Thoracic aorta (tissue), 2 donors: ENCODE measurements around the gene UBASH3A. TPM values are rescaled to one million over a fixed set of nuclear protein-coding genes. Genes with fewer than 3 reads are reported as not detected.

Source experiments
- ATAC-seq: fragments of 150-250 bp; one replicate; pipeline ENCODE4 v1.8.0; 2017; ENCODE audit warnings: low read depth; ENCODE audit not compliant: insufficient number of reproducible peaks, low FRiP score
- DNase-seq: peaks from one replicate; pipeline ENCODE4 v3.0.0-alpha.2; 2020; ENCODE audit warnings: low spot score
- H3K27ac ChIP-seq, 2 donors: fragments of 200-600 bp; sonication (generic); 1 replicate in 1 of 2; 2 replicates in 1 of 2; pipeline ENCODE4 v1.5.1; 2016; ENCODE audit warnings: mild to moderate bottlenecking in 2 of 2, moderate library complexity in 2 of 2
- H3K27me3 ChIP-seq: fragments of 200-600 bp; sonication (generic); replicated peaks from 2 replicates; pipeline ENCODE4 v1.6.0; 2016; ENCODE audit warnings: mild to moderate bottlenecking; ENCODE audit not compliant: insufficient read depth
- H3K36me3 ChIP-seq: fragments of 200-600 bp; sonication (generic); one replicate; pipeline ENCODE4 v1.5.1; 2016
- H3K4me1 ChIP-seq, 2 donors: fragments of 200-600 bp; sonication (generic); 1 replicate in 1 of 2; 2 replicates in 1 of 2; pipeline versions ENCODE4 v1.5.1 to v1.6.0; 2016; ENCODE audit warnings: low read depth in 2 of 2, mild to moderate bottlenecking in 1 of 2; ENCODE audit not compliant: control insufficient read depth in 1 of 2
- H3K4me3 ChIP-seq: fragments of 200-600 bp; sonication (generic); 2 replicates; pipeline ENCODE4 v1.5.1; 2016; ENCODE audit warnings: mild to moderate bottlenecking
- H3K9me3 ChIP-seq: fragments of 200-600 bp; sonication (generic); 2 replicates; pipeline ENCODE4 v1.5.1; 2016
- CTCF ChIP-seq: fragments of 200-600 bp; sonication (generic); IDR thresholded peaks from one replicate; pipeline ENCODE4 v1.5.1; 2019; ENCODE audit warnings: antibody characterized with exemption
- total RNA-seq, 2 donors: library from RNA; depleted of rRNA; stranded (reverse); fragments of >200 nt; gene quantifications; one replicate each; pipeline versions ENCODE4 v1.1.0 to v1.2.3, GENCODE V29; 2016

The UBASH3A gene
- total RNA-seq, 2 donors from 2014 or later = 1.2 to 1.3 TPM

- Histone ChIP-seq H3K36me3 (no peaks in the 10 kb centered on the region), H3K4me3 (no peak overlapping the region), H3K27ac (no peak overlapping the region), H3K9me3 (no peaks in the 10 kb centered on the region), H3K4me1 (no peaks in the 10 kb centered on the region), H3K27me3 (no peaks in the 10 kb centered on the region)
- DNase-seq (no peak), ATAC-seq (no peak)
- no peak for TF ChIP-seq CTCF
Observed at GRCh38 chr21:42459082-42459460, 55.4 kb downstream of the UBASH3A start.

- H3K27ac ChIP-seq = no peak overlapping the region
- DNase-seq = no peak
- no peak overlapping the region for H3K4me3 ChIP-seq
- no peaks in the 10 kb centered on the region for H3K27me3 ChIP-seq
- ATAC-seq = no peak
- no peaks in the 10 kb centered on the region for H3K4me1 ChIP-seq
- TF ChIP-seq CTCF = no peak
- H3K36me3 ChIP-seq = no peaks in the 10 kb centered on the region
- no peaks in the 10 kb centered on the region for H3K9me3 ChIP-seq
Observed at GRCh38 chr21:42459546-42460215, 56.0 kb downstream of the UBASH3A start.

GRCh38 chr21:42460391-42461184 is 56.9 kb downstream of the UBASH3A start:
- ATAC-seq (no peak), DNase-seq (no peak)
- TF ChIP-seq CTCF = no peak
- H3K27me3 ChIP-seq = no peaks in the 10 kb centered on the region
- H3K9me3 ChIP-seq = no peaks in the 10 kb centered on the region
- no peak overlapping the region for H3K4me3 ChIP-seq
- no peak overlapping the region for H3K27ac ChIP-seq
- H3K4me1 ChIP-seq = no peaks in the 10 kb centered on the region
- no peaks in the 10 kb centered on the region for H3K36me3 ChIP-seq

GRCh38 chr21:42461185-42461520 is 57.5 kb downstream of the UBASH3A start:
- no peak for TF ChIP-seq CTCF
- no peak for DNase-seq

GRCh38 chr21:42461881-42462877 is 58.5 kb downstream of the UBASH3A start:
- Histone ChIP-seq H3K27ac (no peak overlapping the region), H3K36me3 (no peaks in the 10 kb centered on the region), H3K9me3 (no peaks in the 10 kb centered on the region), H3K4me1 (no peaks in the 10 kb centered on the region), H3K4me3 (no peak overlapping the region), H3K27me3 (no peaks in the 10 kb centered on the region)
- DNase-seq (no peak), ATAC-seq (no peak)
- TF ChIP-seq CTCF = no peak

More at GRCh38 chr21:42461185-42461520, 57.5 kb downstream of the UBASH3A start:
- no peaks in the 10 kb centered on the region for H3K36me3 ChIP-seq
- no peaks in the 10 kb centered on the region for H3K9me3 ChIP-seq
- H3K27me3 ChIP-seq = no peaks in the 10 kb centered on the region
- ATAC-seq = no peak
- no peak overlapping the region for H3K4me3 ChIP-seq
- no peaks in the 10 kb centered on the region for H3K4me1 ChIP-seq
- H3K27ac ChIP-seq = no peak overlapping the region
